Measurements from ENCODE around the gene PLXNA2.

The PLXNA2 gene

GRCh38 chr1:208036106-208036808, 207.9 kb downstream of the PLXNA2 start:
- no peak for DNase-seq

DNA sequence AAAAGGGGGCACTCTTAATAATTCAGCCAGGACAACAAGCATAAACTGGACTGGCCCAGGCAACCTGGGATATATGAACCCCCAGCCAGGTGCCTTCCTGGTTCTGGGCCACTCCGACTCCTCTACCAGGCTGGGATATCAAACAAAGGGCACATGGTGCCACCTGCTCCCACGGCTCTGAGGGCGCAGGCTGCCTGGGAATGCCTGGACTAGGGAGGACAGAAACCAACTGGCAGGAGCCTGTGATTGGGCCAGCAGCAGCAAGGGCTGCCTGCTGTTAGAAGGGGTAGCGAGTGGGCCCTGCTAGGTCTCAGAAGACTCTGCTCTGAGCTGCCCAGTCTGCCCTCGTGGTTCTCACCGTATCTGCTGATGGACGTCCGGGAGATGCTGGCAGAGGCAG, 210.0 kb downstream of the PLXNA2 start:
- DNase-seq: no peak

DNA sequence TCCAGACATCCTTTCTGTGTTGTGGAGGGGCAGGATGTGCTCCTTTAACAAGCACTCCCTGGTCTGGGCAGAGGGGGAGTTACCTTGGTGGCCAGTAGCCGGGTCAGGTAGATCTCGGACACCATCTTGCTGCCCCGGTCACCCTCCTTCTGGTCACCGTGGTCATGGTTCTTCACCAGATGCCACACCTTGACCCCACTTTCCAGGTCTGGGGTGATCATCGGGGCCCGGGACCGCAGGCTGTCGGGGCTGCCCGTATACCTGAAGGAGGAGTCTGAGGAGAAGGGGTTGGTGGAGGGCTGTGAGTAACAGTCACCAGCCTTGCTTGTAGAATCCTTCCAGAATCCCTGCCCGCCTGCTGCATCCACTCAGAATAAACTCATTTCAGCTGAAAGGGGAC, 210.9 kb downstream of the PLXNA2 start:
- DNase-seq: no peak

DNA sequence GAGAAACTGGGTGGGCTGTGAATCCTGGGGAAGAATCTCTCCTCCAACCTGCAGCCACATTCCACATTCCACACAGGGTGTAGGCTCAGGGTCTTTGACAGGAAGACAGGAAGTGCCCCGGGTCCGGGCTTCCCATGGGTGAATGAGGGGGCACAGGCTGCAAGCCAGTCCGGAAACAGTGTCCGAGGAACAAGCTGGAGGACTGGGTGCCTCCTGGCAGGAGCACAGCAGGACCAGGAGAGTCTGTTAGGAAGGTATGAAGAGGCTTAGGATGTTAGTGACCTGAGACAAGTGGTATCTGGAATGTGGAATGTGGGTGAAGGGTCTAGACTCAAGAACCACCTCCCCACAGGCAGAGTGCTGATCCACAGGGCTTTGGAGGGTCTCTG, 212.3 kb downstream of the PLXNA2 start:
- DNase-seq: no peak

GRCh38 chr1:208031316-208031931, 212.8 kb downstream of the PLXNA2 start:
- no peak for DNase-seq

- DNase-seq: no peak
Measured at GRCh38 chr1:208030288-208031091, 213.7 kb downstream of the PLXNA2 start.

DNA sequence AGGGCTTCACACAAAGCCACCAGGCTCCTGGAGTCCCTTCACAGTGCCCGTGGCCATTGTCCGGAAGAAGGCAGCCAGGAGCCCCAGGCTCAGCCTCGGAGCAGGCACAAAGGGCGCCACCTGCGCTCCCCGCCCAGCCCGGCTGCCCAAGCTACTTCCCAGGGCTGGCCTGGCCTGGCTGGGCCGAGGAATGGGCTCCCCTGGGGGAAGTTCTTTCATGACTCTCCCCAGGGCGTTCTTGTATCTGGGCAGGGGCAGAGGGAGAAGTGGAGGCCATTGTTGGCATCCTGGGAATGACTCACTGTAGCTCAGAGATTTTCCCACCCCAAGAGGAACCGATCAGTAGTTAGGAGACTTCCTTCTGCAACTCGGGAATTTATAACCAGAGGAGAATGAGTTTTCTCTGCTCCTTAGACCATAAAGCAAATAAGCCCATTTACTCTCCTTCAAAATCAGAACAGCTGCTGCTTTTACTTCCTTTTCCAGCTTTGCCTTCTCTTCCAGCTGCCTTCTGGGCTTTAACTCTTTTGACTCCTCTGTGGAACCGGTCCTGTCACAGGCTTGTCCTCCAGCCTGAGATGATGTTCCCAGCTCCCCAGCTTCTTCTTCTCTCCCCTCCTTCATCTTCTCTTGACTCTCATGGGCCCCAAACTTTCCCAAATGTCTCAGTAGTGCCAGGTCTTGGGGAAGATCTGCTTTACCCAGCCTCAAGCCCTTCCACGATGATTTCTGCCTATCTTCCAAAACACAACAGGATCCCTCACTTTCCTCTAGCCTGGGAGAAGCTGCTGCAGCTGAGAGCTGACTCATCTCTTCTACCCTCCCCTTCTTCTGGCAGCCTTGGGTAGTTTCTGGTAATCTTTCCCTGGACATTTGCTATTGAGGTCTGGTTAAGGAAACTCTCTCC, 214.6 kb downstream of the PLXNA2 start:
- no peak for DNase-seq

- DNase-seq: no peak
Measured at GRCh38 chr1:208028526-208028925, 215.7 kb downstream of the PLXNA2 start.

- no peak for DNase-seq
Measured at GRCh38 chr1:208027861-208028260, 216.3 kb downstream of the PLXNA2 start.

- DNase-seq: no peak
Measured at GRCh38 chr1:208026880-208027438, 217.2 kb downstream of the PLXNA2 start.

- DNase-seq: no peak
Measured at GRCh38 chr1:208025031-208025430, 219.2 kb downstream of the PLXNA2 start.

GRCh38 chr1:208024406-208024805, 219.8 kb downstream of the PLXNA2 start:
- no peak for DNase-seq

DNA sequence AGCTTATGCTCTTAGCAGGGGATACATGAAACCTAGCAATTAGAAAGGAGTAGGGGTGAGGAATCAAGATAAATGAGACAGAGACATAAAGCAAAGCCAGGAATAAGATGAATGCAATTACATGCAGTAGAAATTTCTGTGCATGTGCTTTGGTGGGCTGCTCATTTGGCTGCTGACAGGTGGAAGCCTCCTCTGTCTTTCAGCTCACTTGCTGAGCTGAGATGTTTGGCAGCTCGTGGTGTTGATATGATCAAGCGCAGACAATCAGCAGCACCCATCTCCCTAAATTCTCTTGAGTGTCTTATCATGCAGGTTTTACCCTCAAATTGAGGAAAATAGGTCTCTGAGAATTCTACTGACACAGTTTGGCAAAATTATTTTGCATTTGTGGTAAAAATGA, 224.9 kb downstream of the PLXNA2 start:
- DNase-seq: no peak

DNA sequence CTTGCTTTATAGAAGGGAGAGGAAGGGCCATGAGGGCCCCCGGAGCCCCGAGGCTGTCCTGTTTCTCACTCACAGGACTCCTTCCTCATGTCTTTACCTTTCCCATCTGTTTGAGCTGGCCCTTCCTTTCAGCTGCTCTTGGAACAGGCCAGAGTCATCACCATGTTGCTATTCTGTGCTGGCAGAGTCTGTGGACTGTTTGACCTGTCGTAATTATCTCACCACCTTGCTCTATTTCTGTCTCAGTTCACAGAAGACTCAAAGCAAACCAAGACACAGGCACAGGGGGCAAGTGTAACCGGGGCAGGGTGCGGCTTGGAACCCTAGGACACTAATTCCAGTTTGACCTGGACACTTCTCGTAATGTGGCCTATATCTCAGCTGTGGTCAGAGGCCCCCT, 228.9 kb downstream of the PLXNA2 start:
- DNase-seq: no peak

DNA sequence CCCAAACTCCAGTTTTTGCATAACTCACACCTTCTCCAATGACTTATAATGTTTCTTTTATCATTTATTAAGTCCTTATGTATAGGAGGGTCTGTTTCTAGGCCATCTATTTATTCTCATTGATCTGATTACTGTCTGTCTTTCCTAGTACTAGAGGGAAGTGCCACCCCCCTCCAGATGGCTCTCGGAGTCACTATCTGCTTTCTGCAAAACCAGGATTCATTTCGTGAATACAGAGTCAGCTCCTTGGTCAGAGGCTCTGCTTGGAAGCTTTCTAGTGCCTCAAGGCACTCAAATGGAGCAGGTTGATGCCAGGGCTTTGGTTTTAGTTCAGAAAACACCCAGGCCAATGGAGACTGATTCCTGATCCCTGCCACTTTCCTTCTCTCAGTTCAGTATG, 231.0 kb downstream of the PLXNA2 start:
- DNase-seq: no peak

GRCh38 chr1:208012721-208013120, 231.5 kb downstream of the PLXNA2 start:
- no peak for DNase-seq

- no peak for DNase-seq
Measured at GRCh38 chr1:208010487-208011071, 233.6 kb downstream of the PLXNA2 start.

- no peak for DNase-seq
Measured at GRCh38 chr1:208009706-208010444, 234.3 kb downstream of the PLXNA2 start.

- no peak for DNase-seq
Measured at GRCh38 chr1:208009303-208009702, 234.9 kb downstream of the PLXNA2 start.

GRCh38 chr1:208008534-208008933, 235.7 kb downstream of the PLXNA2 start:
- no peak for DNase-seq

DNA sequence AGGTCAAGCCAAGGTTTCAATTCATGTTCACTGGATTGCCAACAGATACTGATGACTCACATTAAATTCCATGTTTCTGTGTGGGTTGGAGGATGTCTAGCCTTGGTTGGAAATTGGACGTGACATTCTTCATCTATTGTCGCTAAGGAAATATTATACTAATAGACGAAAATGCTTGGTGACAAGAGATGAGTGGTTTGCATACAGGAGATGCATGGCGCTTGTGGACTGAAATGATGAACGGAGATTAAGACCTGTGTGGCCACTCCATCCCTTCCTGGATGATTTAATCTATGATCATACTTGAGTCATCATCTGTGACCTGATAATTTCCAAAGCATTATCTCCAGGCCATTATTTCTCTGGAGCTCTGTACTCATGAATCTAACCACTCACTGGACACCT, 236.2 kb downstream of the PLXNA2 start:
- DNase-seq: no peak
